ENCODE data around the gene TUBGCP2. TPM values are rescaled to one million over a fixed set of nuclear protein-coding genes. Genes with fewer than 3 reads are reported as not detected.

TUBGCP2 gene
- total RNA-seq, 6 experiments from 2014 or later: 72.5 to 80.8 (median 77.7) TPM

DNA sequence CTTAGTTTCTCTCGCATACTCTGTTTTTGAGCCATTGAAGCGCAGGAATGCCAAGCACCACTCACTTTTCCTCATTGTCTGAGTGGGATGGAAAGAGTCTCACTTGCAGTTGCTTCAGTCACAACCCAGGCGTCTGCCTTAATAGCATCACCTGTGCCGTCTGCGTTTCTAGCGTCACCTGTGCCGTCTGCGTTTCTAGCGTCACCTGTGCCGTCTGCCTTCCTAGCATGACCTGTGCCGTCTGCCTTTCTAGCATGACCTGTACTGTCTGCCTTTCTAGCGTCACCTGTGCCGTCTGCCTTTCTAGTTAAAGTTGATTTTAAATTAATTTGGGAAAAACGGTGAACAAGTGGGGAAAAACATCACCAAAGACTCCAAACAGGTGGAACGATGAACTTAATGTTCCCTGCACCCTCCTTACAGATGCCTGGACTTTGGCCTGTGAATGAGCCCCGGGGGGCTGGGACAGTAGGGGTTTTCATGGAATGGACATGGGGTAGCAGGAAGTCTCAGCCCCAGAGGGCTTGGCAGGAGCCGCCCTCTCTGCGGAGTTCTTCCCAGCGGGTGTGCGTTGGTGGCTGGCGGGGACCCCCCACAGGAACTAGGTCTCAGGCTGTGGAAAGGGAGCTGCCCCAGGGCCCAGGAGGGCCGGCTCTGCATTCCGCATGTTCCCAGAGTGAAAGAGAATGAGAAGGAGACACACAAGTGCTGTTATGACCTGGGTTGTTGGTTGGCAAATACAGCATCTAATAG is 3.5 kb upstream of the TUBGCP2 start:
- Mint-ChIP-seq H3K4me1 (ENCODE audit: low read depth) (peaks cover 9% of the 10 kb centered on the region), H3K27ac (no peak overlapping the region), H3K27me3 (ENCODE audit: insufficient read depth) (peaks cover 4% of the 10 kb centered on the region), H3K36me3 (ENCODE audit: low read depth) (peaks cover 5% of the 10 kb centered on the region), H3K9me3 (no peaks in the 10 kb centered on the region), H3K4me3 (no peak overlapping the region)
- DNase-seq: no peak
- TF ChIP-seq CTCF (IDR thresholded peaks at IDR 0.05): no peak

GRCh38 chr10:133311570-133311969 is 2.9 kb upstream of the TUBGCP2 start:
- Mint-ChIP-seq H3K27me3 (ENCODE audit: insufficient read depth) (peaks cover 4% of the 10 kb centered on the region), H3K4me3 (no peak overlapping the region), H3K4me1 (ENCODE audit: low read depth) (peaks cover 14% of the 10 kb centered on the region), H3K9me3 (no peaks in the 10 kb centered on the region), H3K27ac (no peak overlapping the region), H3K36me3 (ENCODE audit: low read depth) (peaks cover 5% of the 10 kb centered on the region)
- no peak for TF ChIP-seq CTCF (IDR thresholded peaks at IDR 0.05)
- no peak for DNase-seq

DNA sequence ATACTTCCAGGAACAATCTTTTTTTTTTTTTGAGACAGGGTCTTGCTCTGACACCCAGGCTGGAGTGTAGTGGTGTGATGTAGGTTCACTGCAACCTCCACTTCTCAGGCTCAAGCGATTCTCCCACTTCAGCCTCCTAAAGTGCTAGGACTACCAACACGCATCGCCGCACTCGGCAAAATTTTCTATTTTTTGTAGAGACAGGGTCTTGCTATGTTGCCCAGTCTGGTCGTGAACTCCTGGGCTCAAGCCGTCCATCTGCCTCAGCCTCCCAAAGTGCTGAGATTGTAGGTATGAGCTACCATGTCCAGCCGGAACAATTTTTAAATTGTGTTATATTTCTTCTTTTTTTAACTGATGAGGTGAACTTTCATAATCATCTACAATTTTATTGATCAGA is 2.1 kb upstream of the TUBGCP2 start:
- H3K9me3 Mint-ChIP-seq: no peaks in the 10 kb centered on the region
- H3K27me3 Mint-ChIP-seq (ENCODE audit: insufficient read depth): peaks cover 4% of the 10 kb centered on the region
- peaks cover 14% of the 10 kb centered on the region for H3K4me1 Mint-ChIP-seq (ENCODE audit: low read depth)
- DNase-seq: no peak
- no peak for TF ChIP-seq CTCF (IDR thresholded peaks at IDR 0.05)
- H3K36me3 Mint-ChIP-seq (ENCODE audit: low read depth): peaks cover 5% of the 10 kb centered on the region
- H3K4me3 Mint-ChIP-seq: no peak overlapping the region
- no peak overlapping the region for H3K27ac Mint-ChIP-seq

DNA sequence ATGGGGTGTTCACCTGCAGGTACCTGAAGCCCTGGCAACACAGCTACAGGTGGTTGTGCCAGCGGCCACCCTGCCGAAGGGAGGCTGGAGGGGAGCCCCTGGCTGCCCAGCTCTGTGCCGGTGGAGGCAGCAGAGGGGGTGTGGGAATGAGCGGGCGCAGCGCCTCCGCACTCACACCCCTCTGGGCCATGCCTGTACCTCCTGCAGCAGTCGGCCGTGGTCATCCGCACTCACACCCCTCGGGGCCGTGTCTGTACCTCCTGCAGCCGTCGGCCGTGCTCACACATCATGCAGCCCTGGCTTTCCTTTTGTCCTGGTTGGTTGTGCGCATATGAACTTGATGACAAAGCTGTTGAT is 1.7 kb upstream of the TUBGCP2 start:
- no peak for DNase-seq
- H3K27ac Mint-ChIP-seq: no peak overlapping the region
- H3K27me3 Mint-ChIP-seq (ENCODE audit: insufficient read depth): peaks cover 4% of the 10 kb centered on the region
- TF ChIP-seq CTCF (IDR thresholded peaks at IDR 0.05): no peak
- H3K4me3 Mint-ChIP-seq: no peak overlapping the region
- peaks cover 17% of the 10 kb centered on the region for H3K4me1 Mint-ChIP-seq (ENCODE audit: low read depth)
- peaks cover 7% of the 10 kb centered on the region for H3K36me3 Mint-ChIP-seq (ENCODE audit: low read depth)
- no peaks in the 10 kb centered on the region for H3K9me3 Mint-ChIP-seq

DNA sequence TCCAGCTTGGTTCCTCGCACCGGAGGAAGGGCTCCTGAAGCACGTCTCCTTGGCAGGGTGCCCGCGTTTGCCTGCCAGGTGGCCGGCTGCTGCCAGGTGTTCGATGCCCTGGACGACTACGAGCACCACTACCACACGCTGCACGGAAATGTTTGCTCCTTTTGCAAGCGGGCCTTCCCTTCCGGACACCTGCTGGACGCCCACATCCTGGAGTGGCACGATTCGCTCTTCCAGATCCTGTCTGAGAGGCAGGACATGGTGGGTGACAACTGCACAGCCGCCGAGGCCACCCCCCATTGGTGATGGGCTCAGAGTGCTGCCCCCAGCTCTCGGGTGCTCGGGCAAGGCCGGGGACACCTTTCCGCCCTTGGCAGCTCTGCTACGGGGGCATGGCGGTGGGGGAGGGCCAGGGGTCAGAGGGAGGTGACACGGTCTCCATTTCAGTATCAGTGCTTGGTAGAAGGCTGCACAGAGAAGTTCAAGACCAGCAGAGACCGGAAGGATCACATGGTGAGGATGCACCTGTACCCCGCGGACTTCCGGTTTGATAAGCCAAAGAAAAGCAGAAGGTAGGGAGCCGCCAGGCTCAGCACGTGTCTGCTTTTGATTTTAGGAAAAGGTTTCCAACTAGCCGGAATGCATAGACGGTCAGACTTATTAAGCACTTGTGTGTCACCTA is 1.2 kb upstream of the TUBGCP2 start:
- Mint-ChIP-seq H3K27me3 (ENCODE audit: insufficient read depth) (peaks cover 4% of the 10 kb centered on the region), H3K36me3 (ENCODE audit: low read depth) (peaks cover 9% of the 10 kb centered on the region), H3K27ac (no peak overlapping the region), H3K4me1 (ENCODE audit: low read depth) (peaks cover 20% of the 10 kb centered on the region), H3K4me3 (no peak overlapping the region; the same call in 1 of the 2 replicates), H3K9me3 (no peaks in the 10 kb centered on the region)
- TF ChIP-seq CTCF (IDR thresholded peaks at IDR 0.05): no peak
- no peak for DNase-seq
